Measurements from ENCODE around the gene ZNF385A. TPM values are rescaled to one million over a fixed set of nuclear protein-coding genes. Genes with fewer than 3 reads are reported as not detected.

Gene ZNF385A
- total and polyA plus RNA-seq, 8 donors = 8.2 to 19.0 (median 10.7) TPM

DNA sequence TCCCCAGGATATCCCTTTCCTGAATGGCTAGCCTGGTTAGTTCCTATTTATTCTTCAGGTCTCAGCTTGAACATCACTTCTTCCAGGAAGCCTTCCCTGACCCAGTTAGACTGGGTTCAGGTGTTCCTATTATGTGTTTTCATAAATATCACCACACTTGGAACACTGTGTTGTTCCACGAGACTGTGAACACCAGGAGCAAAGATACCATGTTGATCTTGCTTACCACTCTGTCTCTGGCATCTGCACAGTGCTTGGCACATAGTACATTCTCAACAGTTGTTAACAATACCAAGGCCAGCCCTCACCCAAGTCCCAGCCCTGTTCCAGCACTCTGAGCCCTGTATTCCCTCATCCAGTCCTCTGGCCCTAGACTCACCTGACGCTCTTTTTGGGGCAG is 13.7 kb upstream of the ZNF385A start:
- Histone ChIP-seq H3K36me3 (peaks cover 4 to 95% of the 10 kb centered on the region in 2 donors), H3K9me3 (no peaks in the 10 kb centered on the region), H3K4me1 (peaks cover 0 to 15% of the 10 kb centered on the region in 2 donors), H3K27ac (no peak overlapping the region), H3K4me3 (no peak overlapping the region), H3K27me3 (no peaks in the 10 kb centered on the region)
- ATAC-seq = no peak
- TF ChIP-seq, protein P1, sequence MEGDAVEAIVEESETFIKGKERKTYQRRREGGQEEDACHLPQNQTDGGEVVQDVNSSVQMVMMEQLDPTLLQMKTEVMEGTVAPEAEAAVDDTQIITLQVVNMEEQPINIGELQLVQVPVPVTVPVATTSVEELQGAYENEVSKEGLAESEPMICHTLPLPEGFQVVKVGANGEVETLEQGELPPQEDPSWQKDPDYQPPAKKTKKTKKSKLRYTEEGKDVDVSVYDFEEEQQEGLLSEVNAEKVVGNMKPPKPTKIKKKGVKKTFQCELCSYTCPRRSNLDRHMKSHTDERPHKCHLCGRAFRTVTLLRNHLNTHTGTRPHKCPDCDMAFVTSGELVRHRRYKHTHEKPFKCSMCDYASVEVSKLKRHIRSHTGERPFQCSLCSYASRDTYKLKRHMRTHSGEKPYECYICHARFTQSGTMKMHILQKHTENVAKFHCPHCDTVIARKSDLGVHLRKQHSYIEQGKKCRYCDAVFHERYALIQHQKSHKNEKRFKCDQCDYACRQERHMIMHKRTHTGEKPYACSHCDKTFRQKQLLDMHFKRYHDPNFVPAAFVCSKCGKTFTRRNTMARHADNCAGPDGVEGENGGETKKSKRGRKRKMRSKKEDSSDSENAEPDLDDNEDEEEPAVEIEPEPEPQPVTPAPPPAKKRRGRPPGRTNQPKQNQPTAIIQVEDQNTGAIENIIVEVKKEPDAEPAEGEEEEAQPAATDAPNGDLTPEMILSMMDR (IDR thresholded peaks at IDR 0.05) = no peak
- no peak for DNase-seq
- intact Hi-C loops (cut with DNase I) = loop anchor here in 1 of 2 donors (2.0 kb wide), 1 partner anchor 41 kb away; no protein-coding TSS in a partner anchor

DNA sequence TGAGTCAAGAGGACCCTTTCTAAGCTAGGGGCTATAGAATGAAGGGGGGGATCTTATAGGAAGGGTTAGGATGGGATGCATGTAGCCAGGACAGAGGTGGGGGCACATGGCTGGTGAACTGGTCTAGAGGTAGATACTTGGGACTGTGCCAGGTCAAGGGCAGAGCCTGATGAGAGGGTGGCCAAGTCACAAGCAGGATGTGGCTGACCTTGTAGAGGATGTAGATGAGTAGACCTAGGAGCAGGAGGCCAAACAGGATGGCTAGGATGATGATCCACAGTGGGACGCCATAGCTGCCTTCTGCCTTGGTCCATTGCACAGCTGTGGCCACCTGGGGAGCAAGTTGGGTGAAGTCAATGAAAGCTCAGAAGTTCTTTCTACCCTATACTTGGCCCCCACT is 12.6 kb upstream of the ZNF385A start:
- ATAC-seq (no peak), DNase-seq (peak in 1 of 4 donors; percentile 20)
- Histone ChIP-seq H3K27me3 (no peaks in the 10 kb centered on the region), H3K27ac (no peak overlapping the region), H3K36me3 (peaks cover 4 to 84% of the 10 kb centered on the region in 2 donors), H3K9me3 (no peaks in the 10 kb centered on the region), H3K4me1 (peaks cover 0 to 26% of the 10 kb centered on the region in 2 donors), H3K4me3 (no peak overlapping the region)
- intact Hi-C loops (cut with DNase I) = no loop called here
- TF ChIP-seq, protein P1 (IDR thresholded peaks at IDR 0.05) = no peak

DNA sequence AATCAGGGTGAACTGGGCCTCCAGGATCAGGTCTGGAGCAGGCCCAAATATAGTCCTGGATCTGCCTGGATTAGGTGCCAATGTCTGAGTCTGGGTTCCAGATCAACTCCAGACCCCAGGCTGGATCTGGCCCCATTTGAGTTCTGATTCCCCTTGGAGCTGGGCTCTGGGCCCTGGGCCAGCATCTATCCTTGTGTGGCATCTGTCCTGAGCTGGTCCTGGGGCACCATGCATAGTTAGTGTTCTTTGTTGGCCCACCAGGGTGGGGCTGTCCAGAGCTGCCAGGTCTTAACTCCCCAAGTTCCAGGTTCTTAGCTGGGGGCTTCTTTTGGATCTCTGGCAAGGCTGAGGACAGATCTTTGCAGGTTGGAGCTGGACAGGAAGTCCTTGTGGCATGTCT is 11.0 kb upstream of the ZNF385A start:
- H3K27me3 ChIP-seq = no peaks in the 10 kb centered on the region
- TF ChIP-seq, protein P1 (IDR thresholded peaks at IDR 0.05) = no peak
- ATAC-seq = no peak
- peaks cover 4 to 68% of the 10 kb centered on the region in 2 donors for H3K36me3 ChIP-seq
- intact Hi-C loops (cut with DNase I) = no loop called here
- H3K4me1 ChIP-seq = peaks cover 4 to 41% of the 10 kb centered on the region in 2 donors
- DNase-seq = peak in 1 of 4 donors; percentile 22
- no peak overlapping the region for H3K4me3 ChIP-seq
- H3K27ac ChIP-seq = no peak overlapping the region
- H3K9me3 ChIP-seq = no peaks in the 10 kb centered on the region

DNA sequence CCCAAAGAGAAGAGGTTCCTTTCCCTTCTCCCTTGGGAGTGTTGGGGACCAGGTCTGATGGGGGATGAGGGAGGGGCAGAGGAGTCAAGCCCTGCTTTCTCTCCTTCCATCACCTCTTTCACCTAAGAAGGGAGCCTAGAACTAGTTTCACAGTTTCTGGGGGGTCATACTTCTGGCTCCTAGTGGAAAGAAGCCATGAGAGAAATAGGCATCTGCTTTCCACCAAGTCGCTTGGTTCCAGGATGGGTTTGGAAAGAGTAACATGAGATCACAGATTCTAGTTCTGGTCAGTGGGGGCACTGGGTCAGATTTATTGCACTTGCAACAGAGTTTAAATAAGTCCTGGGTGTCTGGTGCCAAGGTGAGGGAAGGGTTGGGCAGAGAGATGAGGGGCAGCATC is 10.5 kb upstream of the ZNF385A start:
- Histone ChIP-seq H3K9me3 (no peaks in the 10 kb centered on the region), H3K36me3 (peaks cover 4 to 62% of the 10 kb centered on the region in 2 donors), H3K4me1 (peaks cover 4 to 46% of the 10 kb centered on the region in 2 donors), H3K27ac (no peak overlapping the region), H3K4me3 (no peak overlapping the region), H3K27me3 (no peaks in the 10 kb centered on the region)
- no peak for ATAC-seq
- DNase-seq = peak in 1 of 4 donors; percentile 25
- intact Hi-C loops (cut with DNase I) = no loop called here
- TF ChIP-seq, protein P1 (IDR thresholded peaks at IDR 0.05) = no peak

DNA sequence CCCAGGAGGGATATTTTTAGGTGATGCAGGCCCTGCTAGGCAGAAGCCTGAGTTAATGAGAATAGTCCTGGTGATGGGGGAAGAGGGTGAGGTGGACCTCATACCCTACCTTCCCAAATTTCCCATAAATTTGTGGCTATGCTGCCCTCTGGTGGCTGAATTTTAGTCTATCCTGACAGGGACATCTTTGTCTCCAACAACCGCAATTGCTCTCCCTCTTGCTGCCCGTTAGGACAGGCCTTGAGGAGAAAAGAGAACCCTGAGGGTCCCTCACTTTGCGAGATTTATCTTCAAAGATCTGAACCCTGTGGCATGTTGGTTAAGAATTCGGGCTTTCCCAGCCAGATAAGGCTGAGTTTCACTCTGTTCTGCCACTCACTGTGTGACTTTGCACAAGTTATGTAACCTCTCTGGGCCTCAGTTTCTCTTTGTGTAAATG is 9.8 kb upstream of the ZNF385A start:
- peak; percentile 53 for ATAC-seq
- no peaks in the 10 kb centered on the region for H3K9me3 ChIP-seq
- H3K4me3 ChIP-seq = no peak overlapping the region
- H3K4me1 ChIP-seq = peaks cover 4 to 46% of the 10 kb centered on the region in 2 donors
- peaks cover 4 to 56% of the 10 kb centered on the region in 2 donors for H3K36me3 ChIP-seq
- H3K27me3 ChIP-seq = no peaks in the 10 kb centered on the region
- intact Hi-C loops (cut with DNase I) = no loop called here
- TF ChIP-seq, protein P1 (IDR thresholded peaks at IDR 0.05) = peak; percentile 65 to 71
- H3K27ac ChIP-seq = peak overlapping the region in 1 of 2 donors; percentile 21
- DNase-seq = peak in 1 of 4 donors; percentile 44
